AML-193 (cell line): ENCODE measurements around the gene HIPK2.

ENCODE experiments used
- DNase-seq, 2 experiments: peaks; one replicate each; lab custom pipeline; 2025; lab: John Stamatoyannopoulos, UW

Gene HIPK2

GRCh38 chr7:139538881-139539635 is 238.7 kb downstream of the HIPK2 start:
- DNase-seq: no peak

- no peak for DNase-seq
Observed at GRCh38 chr7:139536152-139536551, 241.6 kb downstream of the HIPK2 start.

- no peak for DNase-seq
Observed at GRCh38 chr7:139534966-139535651, 242.7 kb downstream of the HIPK2 start.

GRCh38 chr7:139534096-139534495 is 243.7 kb downstream of the HIPK2 start:
- DNase-seq: no peak

GRCh38 chr7:139532636-139533155 is 245.1 kb downstream of the HIPK2 start:
- DNase-seq: no peak

GRCh38 chr7:139531094-139531493 is 246.7 kb downstream of the HIPK2 start:
- no peak for DNase-seq

GRCh38 chr7:139526578-139527544 is 250.9 kb downstream of the HIPK2 start:
- no peak for DNase-seq

- no peak for DNase-seq
Observed at GRCh38 chr7:139525750-139526149, 252.0 kb downstream of the HIPK2 start.

GRCh38 chr7:139525239-139525638 is 252.6 kb downstream of the HIPK2 start:
- no peak for DNase-seq

- DNase-seq: no peak
Observed at GRCh38 chr7:139523968-139524815, 253.6 kb downstream of the HIPK2 start.

GRCh38 chr7:139523199-139523941 is 254.4 kb downstream of the HIPK2 start, which contains the start of gene CLEC2L:
CLEC2L (plus strand) TSS chr7:139523685; CDS start chr7:139523928, 243 bp downstream.
- DNase-seq: no peak

GRCh38 chr7:139522830-139523198 is 255.0 kb downstream of the HIPK2 start:
- no peak for DNase-seq

GRCh38 chr7:139521439-139521838 is 256.4 kb downstream of the HIPK2 start:
- no peak for DNase-seq

- no peak for DNase-seq
Observed at GRCh38 chr7:139515266-139515665, 262.5 kb downstream of the HIPK2 start.
